IPS-15b (cell line): ENCODE data around the gene PTTG1IP.
A peak's percentile ranks its signal among the peaks of the same experiment; 100 is the strongest.

Source experiments
- H3K27me3 ChIP-seq: one replicate; pipeline ENCODE4 v1.6.1; 2013; ENCODE audit warnings: low read length; ENCODE audit not compliant: control insufficient read depth, insufficient read depth
- H3K36me3 ChIP-seq: one replicate; pipeline ENCODE4 v1.6.1; 2013; ENCODE audit warnings: low read length; ENCODE audit not compliant: control insufficient read depth, insufficient read depth
- H3K4me1 ChIP-seq: one replicate; pipeline ENCODE4 v1.6.1; 2013; ENCODE audit warnings: mild to moderate bottlenecking, low read length; ENCODE audit not compliant: control insufficient read depth, insufficient read depth
- H3K4me3 ChIP-seq: one replicate; pipeline ENCODE4 v1.5.1; 2013; ENCODE audit warnings: low read depth, low read length
- H3K9ac ChIP-seq: one replicate; pipeline ENCODE4 v1.6.1; 2013; ENCODE audit warnings: low read depth, mild to moderate bottlenecking, low read length
- H3K9me3 ChIP-seq: one replicate; pipeline ENCODE4 v1.6.1; 2013; ENCODE audit warnings: mild to moderate bottlenecking, low read length; ENCODE audit not compliant: control insufficient read depth, insufficient read depth

Gene PTTG1IP

DNA sequence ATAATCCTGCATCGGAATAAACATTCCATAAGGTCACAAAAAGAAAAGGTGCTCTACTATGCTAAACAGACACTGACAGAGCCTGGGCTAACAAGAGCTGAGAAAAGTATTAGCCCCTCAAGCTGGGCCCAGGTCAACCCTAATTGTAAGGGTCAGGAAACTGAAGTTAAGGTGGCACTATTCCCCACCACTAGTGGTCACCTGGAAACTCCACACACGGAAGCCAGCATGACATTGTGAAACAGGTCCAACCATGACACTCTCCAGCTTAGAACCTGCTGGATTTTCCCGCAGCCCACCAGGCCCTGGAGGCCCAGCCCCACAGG lies 1.2 kb downstream of the PTTG1IP start:
- Histone ChIP-seq H3K9ac (no peak overlapping the region), H3K4me1 (peaks cover 5% of the 10 kb centered on the region), H3K4me3 (peak overlapping the region; percentile 85), H3K9me3 (no peaks in the 10 kb centered on the region), H3K36me3 (no peaks in the 10 kb centered on the region), H3K27me3 (peaks cover 17% of the 10 kb centered on the region)

DNA sequence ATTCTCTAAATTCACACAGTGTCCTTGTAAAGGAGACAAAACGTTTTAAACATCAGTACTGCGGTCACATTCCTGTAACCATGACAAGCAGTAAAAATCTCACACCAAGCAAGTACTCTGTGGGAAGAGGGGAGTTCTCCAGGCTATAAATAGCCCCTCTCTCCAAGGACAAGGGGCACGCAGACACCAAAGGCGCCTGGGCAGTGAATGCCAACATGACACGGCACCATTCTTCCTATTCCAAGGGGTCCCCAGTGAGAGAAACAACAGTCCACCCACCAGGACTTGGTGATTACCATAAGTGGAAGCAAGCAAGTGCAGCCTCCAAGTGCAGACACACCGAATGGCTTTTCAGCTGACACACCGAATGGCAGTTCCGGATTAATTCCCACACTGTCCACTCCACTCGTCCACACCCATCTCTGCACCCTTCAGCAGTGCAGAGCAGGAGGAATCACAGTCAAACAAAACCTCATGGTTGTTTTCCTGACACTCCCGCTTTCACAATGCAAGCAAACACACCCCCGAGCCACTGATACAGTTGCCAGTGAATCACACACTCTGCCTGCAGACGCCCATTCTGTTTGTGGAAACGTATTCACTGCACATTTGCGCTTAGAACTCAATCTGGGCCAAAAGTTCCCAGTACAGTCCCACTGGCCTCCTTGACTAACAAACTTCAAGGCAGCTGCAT lies 1.8 kb downstream of the PTTG1IP start:
- no peaks in the 10 kb centered on the region for H3K36me3 ChIP-seq
- H3K4me1 ChIP-seq, result peaks cover 8% of the 10 kb centered on the region
- peaks cover 17% of the 10 kb centered on the region for H3K27me3 ChIP-seq
- no peak overlapping the region for H3K9ac ChIP-seq
- H3K9me3 ChIP-seq, result no peaks in the 10 kb centered on the region
- peak overlapping the region; percentile 85 for H3K4me3 ChIP-seq

- peaks cover 10% of the 10 kb centered on the region for H3K4me1 ChIP-seq
- no peak overlapping the region for H3K9ac ChIP-seq
- no peak overlapping the region for H3K4me3 ChIP-seq
- H3K27me3 ChIP-seq, result peaks cover 17% of the 10 kb centered on the region
- no peaks in the 10 kb centered on the region for H3K9me3 ChIP-seq
- peaks cover under 1% of the 10 kb centered on the region for H3K36me3 ChIP-seq
Measured at GRCh38 chr21:44870748-44871495, 2.6 kb downstream of the PTTG1IP start.

DNA sequence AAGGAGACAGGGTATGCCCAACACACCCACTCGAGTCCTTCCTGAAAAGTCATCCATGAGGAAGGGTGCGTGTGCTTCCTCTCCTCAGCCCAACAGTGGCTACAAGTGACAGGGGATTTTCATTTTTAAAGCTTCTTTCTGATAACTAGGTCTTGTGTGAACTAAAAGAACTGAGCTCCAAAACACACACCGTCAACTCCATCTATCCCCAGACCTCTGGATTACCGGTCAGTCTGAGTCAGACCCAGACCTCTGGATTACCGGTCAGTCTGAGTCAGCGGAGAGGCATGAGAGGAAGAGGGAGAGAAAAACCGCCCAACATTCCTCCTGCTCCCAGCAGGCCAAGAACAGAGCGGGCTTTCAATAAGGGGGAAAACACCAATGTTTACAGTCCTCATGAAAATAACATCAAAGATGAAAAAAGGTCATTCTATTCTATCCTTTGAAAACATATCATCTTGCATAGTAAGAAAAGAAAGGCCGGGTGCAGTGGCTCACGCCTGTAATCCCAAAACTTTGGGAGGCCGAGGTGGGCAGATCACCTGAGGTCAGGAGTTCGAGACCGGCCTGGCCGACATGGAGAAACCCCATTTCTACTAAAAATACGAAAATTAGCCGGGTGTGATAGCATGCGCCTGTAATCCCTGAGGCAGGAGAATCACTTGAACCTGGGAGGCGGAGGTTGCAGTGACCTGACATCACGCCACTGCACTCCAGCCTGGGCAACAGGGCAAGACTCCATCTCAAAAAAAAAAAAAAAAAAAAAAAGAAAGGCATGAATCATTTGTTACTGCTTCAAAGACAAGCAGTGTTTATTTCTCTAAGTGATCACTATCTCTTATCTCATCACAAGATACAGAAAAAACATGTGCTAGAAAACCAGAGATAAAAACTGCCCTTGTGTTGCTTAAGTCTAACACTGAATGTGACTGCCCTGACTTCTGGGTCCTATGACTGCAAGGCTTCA lies 3.4 kb downstream of the PTTG1IP start:
- Histone ChIP-seq H3K36me3 (peaks cover 8% of the 10 kb centered on the region), H3K27me3 (peaks cover 8% of the 10 kb centered on the region), H3K9ac (no peak overlapping the region), H3K9me3 (no peaks in the 10 kb centered on the region), H3K4me1 (peaks cover 10% of the 10 kb centered on the region), H3K4me3 (no peak overlapping the region)

GRCh38 chr21:44868707-44869106 lies 4.8 kb downstream of the PTTG1IP start:
- peaks cover 14% of the 10 kb centered on the region for H3K36me3 ChIP-seq

DNA sequence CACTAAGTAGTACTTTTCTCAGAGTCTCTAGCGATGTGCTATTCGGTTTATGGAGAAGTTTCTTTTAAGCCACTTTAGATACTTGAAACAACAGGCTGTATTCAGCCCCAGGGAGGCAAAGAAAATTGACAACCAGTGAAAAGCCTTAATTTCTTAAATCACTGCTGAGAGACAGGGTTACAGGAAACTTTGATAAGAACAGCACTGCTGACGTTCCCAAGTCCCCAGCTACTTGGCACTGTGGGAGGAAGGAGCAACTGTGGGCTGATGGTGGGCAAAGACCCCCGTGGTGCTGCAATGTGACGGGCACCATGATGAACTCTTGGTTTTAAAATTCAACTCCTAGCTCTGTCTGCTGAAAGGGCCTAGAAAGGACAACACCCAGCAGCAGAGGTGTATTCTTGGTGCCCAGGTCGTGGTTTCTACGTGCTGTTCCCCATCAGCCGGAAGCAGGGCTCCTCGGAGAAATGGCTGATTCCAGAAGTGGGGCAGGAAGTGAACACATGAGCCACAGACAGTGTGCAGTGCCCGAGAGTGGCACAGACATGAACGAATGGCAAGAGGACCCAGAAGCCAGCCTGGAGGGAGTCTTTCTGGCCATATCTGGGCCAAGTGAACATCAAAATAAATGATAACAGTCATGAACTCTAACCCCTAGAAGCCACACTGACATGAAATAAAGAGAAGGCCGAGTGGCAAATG lies 5.3 kb downstream of the PTTG1IP start:
- Histone ChIP-seq H3K36me3 (peaks cover 14% of the 10 kb centered on the region), H3K4me1 (peaks cover 10% of the 10 kb centered on the region), H3K9ac (no peak overlapping the region), H3K4me3 (no peak overlapping the region), H3K27me3 (no peaks in the 10 kb centered on the region), H3K9me3 (no peaks in the 10 kb centered on the region)

More at GRCh38 chr21:44868707-44869106, 4.8 kb downstream of the PTTG1IP start:
- no peak overlapping the region for H3K4me3 ChIP-seq
- peaks cover 10% of the 10 kb centered on the region for H3K4me1 ChIP-seq
- H3K27me3 ChIP-seq, result no peaks in the 10 kb centered on the region
- H3K9me3 ChIP-seq, result no peaks in the 10 kb centered on the region
- H3K9ac ChIP-seq, result no peak overlapping the region

DNA sequence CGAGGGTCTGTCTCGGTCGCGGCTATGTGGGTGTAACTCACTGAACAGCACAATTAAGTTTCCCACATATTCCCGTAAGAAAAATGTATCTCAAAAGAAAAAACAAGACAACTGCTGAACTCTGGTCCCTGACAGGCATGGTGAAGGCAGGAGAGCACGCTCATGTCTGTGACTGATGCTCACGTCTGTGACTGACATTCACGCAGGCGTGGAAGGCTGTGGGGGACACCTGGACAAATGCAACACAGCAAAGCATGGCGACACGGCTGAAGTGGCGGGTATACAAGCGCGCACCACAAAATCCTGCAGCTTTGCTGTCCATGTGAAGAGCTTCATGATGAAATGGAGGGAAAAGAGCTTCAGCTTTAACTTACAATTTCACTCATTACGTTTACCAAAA lies 6.0 kb downstream of the PTTG1IP start:
- no peak overlapping the region for H3K4me3 ChIP-seq

DNA sequence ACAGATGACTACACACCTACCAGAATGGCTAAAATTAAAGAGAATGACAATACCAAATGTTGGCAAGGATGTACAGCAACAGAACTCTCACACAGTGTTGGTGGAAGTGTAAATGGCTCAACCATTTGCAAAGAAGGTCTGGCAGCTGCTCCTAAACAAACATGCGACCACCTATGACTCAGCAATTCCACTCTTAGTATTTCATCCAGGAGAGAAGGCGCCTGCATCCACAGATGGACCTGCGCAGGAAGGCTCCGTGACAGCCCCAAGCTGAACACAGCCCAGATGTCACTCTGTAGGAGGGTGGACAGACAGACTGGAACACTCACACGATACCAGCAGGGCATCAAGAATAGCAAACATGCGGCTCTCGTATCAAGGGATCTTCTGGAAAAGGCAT lies 6.7 kb downstream of the PTTG1IP start:
- peaks cover 6% of the 10 kb centered on the region for H3K4me1 ChIP-seq

More for the DNA sequence above, 6.0 kb downstream of the PTTG1IP start:
- no peaks in the 10 kb centered on the region for H3K9me3 ChIP-seq
- peaks cover 10% of the 10 kb centered on the region for H3K4me1 ChIP-seq
- H3K36me3 ChIP-seq, result peaks cover 18% of the 10 kb centered on the region
- no peak overlapping the region for H3K9ac ChIP-seq
- no peaks in the 10 kb centered on the region for H3K27me3 ChIP-seq

GRCh38 chr21:44865561-44866280 lies 7.8 kb downstream of the PTTG1IP start:
- H3K9ac ChIP-seq, result no peak overlapping the region
- no peak overlapping the region for H3K4me3 ChIP-seq
- peaks cover 5% of the 10 kb centered on the region for H3K4me1 ChIP-seq
- no peaks in the 10 kb centered on the region for H3K9me3 ChIP-seq
- H3K27me3 ChIP-seq, result no peaks in the 10 kb centered on the region
- H3K36me3 ChIP-seq, result peaks cover 24% of the 10 kb centered on the region

More for the DNA sequence above, 6.7 kb downstream of the PTTG1IP start:
- H3K9ac ChIP-seq, result no peak overlapping the region
- no peaks in the 10 kb centered on the region for H3K27me3 ChIP-seq
- no peak overlapping the region for H3K4me3 ChIP-seq
- peaks cover 20% of the 10 kb centered on the region for H3K36me3 ChIP-seq
- H3K9me3 ChIP-seq, result no peaks in the 10 kb centered on the region

DNA sequence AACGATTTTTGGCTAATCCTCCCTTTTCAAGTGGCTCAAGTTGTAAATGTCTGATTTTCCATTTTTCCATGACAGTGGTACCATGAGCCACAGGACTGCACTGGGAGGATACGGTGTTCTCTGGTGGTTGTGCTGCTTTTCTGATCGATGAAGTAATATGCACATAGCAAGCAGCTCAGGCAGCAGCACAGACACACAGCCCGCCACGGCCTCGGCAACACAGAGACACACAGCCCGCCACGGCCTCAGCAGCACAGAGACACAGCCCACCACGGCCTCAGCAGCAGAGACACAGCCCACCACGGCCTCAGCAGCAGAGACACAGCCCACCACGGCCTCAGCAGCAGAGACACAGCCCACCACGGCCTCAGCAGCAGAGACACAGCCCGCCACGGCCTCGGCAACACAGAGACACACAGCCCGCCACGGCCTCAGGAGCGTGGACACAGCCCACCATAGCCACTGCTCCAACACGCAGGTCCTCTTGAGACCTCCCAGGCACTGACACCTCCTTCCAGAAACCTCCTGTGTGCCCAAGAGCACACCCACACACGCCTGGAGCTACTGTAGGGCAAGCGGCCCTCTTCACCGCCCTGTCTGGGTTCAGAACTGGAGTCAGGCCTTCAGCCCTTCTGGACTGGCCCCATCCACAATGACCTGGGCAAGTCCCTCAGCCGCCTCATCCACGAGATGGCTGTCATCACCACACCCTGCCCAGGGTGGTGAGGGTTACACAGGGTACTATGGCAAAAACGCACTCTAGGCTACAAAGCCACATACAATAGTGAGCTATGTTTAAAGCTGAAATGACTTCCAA lies 10.4 kb downstream of the PTTG1IP start:
- Histone ChIP-seq H3K9ac (no peak overlapping the region), H3K4me1 (peaks cover 5% of the 10 kb centered on the region), H3K9me3 (no peaks in the 10 kb centered on the region), H3K36me3 (peaks cover 43% of the 10 kb centered on the region), H3K4me3 (no peak overlapping the region), H3K27me3 (no peaks in the 10 kb centered on the region)
